Heart left ventricle (tissue), 13 donors: ENCODE measurements around the gene PRKCA.

Source experiments
- POLR2A ChIP-seq, 2 donors: fragments of 450-650 bp; IDR thresholded peaks; one replicate each; pipeline ENCODE4 v1.6.1; 2017; ENCODE audit warnings: antibody characterized with exemption in 2 of 2, mild to moderate bottlenecking in 2 of 2, moderate library complexity in 2 of 2
- TF ChIP-seq, protein P1 (sequence below), 12 donors: fragments of 200-600 bp; sonication (generic) in 4 of 12; IDR thresholded peaks; one replicate each; pipeline versions ENCODE4 v1.5.0 to v1.8.0; 2018 to 2022; ENCODE audit warnings: antibody characterized with exemption in 12 of 12, mild to moderate bottlenecking in 5 of 12
- donor health status: ischemic (EF 13 %, LVEDD 7.1; RV severe dilation, severe dysfunction).
- donor health status: DM: no; HTN: yes; CAD: no.
- donor health status: DM: no; HTN: no; CAD: no.
- donor health status: ischemic (EF 25% LVEDD 6.9; RV normal size, moderate dysfunction).
- donor health status: ischemic (EF 25% LVEDD 5.7; RV mildly dilated, moderate dysfunction).
- donor health status: ischemic (EF 35%, LVEDD 5.7; RV mildly dilated, moderate dysfunction).
- donor health status: nonischemic (EF 11% LVEDD 7.7; RV severe dilation, severe dysfunction).
- donor health status: DM: yes; HTN: yes; CAD: no.
- donor health status: PGD.
- donor health status: ischemic (EF 29% LVEDD 5.4; RV normal size, mild dysfunction).
- donor health status: nonischemic (EF 23%, LVEDD 6.1; RV moderate dilation, normal function).

DNA sequence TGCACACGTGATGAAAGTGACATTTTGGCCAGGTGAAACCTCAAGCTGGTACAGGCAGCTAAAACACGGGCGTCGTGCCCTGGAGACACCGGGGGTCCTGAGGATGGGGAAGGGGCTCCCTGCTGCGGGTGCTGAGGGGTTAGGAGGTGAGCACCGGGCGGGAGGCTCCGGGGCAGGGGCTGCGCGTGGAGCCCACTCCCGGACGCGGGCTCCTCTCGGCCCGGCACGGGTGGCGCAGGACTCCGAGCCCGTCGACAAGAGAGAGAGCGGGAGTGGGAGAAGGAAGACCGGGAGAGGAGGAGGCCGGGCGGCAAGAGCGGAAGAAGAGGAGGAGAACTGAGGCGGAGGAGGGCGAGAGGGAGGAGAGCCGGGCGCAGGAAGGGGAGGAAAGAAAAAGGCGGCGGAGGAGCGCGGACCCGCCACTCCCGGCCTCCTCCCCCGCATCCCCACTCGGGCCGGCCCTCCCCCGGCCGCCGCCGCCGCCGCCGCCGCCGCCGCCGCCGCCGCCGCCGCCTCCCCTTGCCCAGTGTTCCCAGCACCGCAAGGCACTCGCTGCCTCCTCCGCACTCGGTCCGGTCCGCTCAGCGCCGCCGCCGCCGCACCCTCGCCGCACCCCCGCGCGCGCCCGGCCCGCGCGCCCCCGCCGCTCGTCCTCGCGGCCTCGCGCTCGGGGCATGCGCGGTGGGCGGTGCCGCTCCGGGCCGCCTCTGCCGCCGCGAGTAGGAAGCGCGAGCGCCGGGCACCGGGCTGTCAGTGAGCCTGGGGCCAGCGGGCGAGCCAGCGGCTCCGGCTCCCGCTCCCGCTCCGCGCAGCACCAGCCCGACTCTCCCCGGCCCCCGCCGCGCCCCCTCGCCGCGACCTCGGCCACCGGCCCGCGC is at the start of gene PRKCA:
- TF ChIP-seq, protein P1, sequence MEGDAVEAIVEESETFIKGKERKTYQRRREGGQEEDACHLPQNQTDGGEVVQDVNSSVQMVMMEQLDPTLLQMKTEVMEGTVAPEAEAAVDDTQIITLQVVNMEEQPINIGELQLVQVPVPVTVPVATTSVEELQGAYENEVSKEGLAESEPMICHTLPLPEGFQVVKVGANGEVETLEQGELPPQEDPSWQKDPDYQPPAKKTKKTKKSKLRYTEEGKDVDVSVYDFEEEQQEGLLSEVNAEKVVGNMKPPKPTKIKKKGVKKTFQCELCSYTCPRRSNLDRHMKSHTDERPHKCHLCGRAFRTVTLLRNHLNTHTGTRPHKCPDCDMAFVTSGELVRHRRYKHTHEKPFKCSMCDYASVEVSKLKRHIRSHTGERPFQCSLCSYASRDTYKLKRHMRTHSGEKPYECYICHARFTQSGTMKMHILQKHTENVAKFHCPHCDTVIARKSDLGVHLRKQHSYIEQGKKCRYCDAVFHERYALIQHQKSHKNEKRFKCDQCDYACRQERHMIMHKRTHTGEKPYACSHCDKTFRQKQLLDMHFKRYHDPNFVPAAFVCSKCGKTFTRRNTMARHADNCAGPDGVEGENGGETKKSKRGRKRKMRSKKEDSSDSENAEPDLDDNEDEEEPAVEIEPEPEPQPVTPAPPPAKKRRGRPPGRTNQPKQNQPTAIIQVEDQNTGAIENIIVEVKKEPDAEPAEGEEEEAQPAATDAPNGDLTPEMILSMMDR (IDR thresholded peaks at IDR 0.05): no peak
- TF ChIP-seq POLR2A (IDR thresholded peaks at IDR 0.05): peak in 1 of 2 donors; percentile 79
